HepG2 (cell line): ENCODE measurements around the gene SMOC1.

Experiments used
- POLR2A ChIP-seq, 2 experiments: IDR thresholded peaks; 2 replicates each; pipeline ENCODE4 v1.6.1; 2011; ENCODE audit warnings: low read depth in 2 of 2, low read length in 2 of 2, mild to moderate bottlenecking in 1 of 2, moderate library complexity in 1 of 2; ENCODE audit not compliant: insufficient read depth in 1 of 2
- ZNF282 ChIP-seq: fragments of 450-650 bp; IDR thresholded peaks from 2 replicates; pipeline ENCODE4 v1.6.1; 2018; ENCODE audit not compliant: partially characterized antibody

DNA sequence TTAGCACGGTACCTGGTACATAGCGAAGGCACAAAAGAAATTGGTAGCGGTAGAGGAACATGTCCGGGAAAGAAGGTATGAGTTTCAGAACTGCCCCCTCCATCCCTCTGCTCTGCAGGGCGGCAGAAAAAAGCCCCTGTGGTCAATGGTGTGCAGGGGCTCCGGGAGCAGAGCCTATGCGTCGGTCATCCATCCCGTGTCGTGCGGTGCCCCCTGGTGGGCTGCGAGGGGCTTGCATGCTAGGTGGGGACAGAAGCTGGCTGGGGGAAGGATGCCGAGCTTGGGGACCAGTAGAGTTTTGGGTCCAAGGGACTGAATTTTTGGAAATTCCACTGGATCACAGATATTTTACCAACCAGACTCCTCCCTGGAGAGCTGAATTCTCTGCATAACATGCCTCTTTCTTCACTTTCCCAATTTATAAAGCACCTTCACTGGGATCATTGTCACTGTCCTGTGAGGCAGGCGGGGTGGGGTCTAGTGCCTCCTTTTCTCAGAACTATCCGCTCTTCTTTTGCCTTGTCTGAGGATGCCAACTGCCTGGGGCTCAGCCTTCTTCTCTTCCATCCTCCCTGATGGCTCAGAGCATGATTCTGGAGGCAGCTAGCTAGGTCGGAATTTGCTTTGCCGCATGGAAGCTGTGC, 148.7 kb downstream of the SMOC1 start:
- TF ChIP-seq POLR2A (IDR thresholded peaks at IDR 0.05; ENCODE audit: insufficient read depth in 1 of 2, low read depth in 2 of 2, low read length in 2 of 2) (no peak), ZNF282 (no peak)
